ENCODE measurements around the gene TPP2.

DNA sequence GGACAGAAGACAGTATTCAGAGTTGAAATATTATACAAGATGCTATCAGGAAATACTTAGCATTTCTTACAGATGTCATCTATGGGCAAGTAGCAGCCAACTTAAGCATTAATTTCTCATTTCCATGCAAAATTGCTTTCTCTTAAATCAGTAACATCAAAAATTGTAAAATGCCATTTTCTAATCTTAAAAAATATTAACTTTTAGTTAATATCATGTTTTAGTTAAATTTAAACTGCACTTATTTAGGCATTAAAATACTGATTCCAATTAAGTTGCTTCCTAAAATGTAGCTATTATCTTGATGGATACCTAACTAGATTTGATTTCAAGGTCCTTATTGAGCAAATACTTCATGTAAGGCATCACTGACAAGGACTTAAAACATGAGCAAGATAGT lies 70.2 kb downstream of the TPP2 start:
- TF ChIP-seq NFIC (IDR thresholded peaks at IDR 0.05) (no peak), CEBPB (IDR thresholded peaks at IDR 0.05) (no peak), CREB1 (IDR thresholded peaks at IDR 0.05; ENCODE audit: low read depth) (no peak), RAD21 (IDR thresholded peaks at IDR 0.05; ENCODE audit: low read depth) (no peak), EP300 (IDR thresholded peaks at IDR 0.05; ENCODE audit: borderline replicate concordance) (no peak), FOXM1 (IDR thresholded peaks at IDR 0.05; ENCODE audit: borderline replicate concordance, low read depth) (no peak), TEAD4 (IDR thresholded peaks at IDR 0.05) (no peak), TAF1 (IDR thresholded peaks at IDR 0.05; ENCODE audit: low read depth) (no peak)
- TF ChIP-seq, protein P1, sequence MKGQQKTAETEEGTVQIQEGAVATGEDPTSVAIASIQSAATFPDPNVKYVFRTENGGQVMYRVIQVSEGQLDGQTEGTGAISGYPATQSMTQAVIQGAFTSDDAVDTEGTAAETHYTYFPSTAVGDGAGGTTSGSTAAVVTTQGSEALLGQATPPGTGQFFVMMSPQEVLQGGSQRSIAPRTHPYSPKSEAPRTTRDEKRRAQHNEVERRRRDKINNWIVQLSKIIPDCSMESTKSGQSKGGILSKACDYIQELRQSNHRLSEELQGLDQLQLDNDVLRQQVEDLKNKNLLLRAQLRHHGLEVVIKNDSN (IDR thresholded peaks at IDR 0.05): no peak
- TF ChIP-seq, protein P2, sequence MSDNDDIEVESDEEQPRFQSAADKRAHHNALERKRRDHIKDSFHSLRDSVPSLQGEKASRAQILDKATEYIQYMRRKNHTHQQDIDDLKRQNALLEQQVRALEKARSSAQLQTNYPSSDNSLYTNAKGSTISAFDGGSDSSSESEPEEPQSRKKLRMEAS (IDR thresholded peaks at IDR 0.05): no peak
- TF ChIP-seq, protein P3, sequence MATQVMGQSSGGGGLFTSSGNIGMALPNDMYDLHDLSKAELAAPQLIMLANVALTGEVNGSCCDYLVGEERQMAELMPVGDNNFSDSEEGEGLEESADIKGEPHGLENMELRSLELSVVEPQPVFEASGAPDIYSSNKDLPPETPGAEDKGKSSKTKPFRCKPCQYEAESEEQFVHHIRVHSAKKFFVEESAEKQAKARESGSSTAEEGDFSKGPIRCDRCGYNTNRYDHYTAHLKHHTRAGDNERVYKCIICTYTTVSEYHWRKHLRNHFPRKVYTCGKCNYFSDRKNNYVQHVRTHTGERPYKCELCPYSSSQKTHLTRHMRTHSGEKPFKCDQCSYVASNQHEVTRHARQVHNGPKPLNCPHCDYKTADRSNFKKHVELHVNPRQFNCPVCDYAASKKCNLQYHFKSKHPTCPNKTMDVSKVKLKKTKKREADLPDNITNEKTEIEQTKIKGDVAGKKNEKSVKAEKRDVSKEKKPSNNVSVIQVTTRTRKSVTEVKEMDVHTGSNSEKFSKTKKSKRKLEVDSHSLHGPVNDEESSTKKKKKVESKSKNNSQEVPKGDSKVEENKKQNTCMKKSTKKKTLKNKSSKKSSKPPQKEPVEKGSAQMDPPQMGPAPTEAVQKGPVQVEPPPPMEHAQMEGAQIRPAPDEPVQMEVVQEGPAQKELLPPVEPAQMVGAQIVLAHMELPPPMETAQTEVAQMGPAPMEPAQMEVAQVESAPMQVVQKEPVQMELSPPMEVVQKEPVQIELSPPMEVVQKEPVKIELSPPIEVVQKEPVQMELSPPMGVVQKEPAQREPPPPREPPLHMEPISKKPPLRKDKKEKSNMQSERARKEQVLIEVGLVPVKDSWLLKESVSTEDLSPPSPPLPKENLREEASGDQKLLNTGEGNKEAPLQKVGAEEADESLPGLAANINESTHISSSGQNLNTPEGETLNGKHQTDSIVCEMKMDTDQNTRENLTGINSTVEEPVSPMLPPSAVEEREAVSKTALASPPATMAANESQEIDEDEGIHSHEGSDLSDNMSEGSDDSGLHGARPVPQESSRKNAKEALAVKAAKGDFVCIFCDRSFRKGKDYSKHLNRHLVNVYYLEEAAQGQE (IDR thresholded peaks at IDR 0.05; ENCODE audit: low read depth): no peak

Measured in Ishikawa (cell line).